ENCODE data around the gene GTF2A1.

Gene GTF2A1

GRCh38 chr14:81208489-81208888 is 12.3 kb downstream of the GTF2A1 start:
- in situ Hi-C loops (cut with MboI; ENCODE audit: low sequenced_read_pairs, unreplicated experiment), result no loop called here
- TF ChIP-seq CTCF (IDR thresholded peaks at IDR 0.05; ENCODE audit: borderline replicate concordance, control extremely low read depth, extremely low read depth, insufficient read depth, missing control alignments), result no peak
- no peak for DNase-seq (ENCODE audit: low spot score)

- in situ Hi-C loops (cut with MboI; ENCODE audit: low sequenced_read_pairs, unreplicated experiment), result no loop called here
- no peak for TF ChIP-seq CTCF (IDR thresholded peaks at IDR 0.05; ENCODE audit: borderline replicate concordance, control extremely low read depth, extremely low read depth, insufficient read depth, missing control alignments)
- DNase-seq (ENCODE audit: low spot score), result no peak
Measured at GRCh38 chr14:81206115-81206514, 14.6 kb downstream of the GTF2A1 start.

- no peak for TF ChIP-seq CTCF (IDR thresholded peaks at IDR 0.05; ENCODE audit: borderline replicate concordance, control extremely low read depth, extremely low read depth, insufficient read depth, missing control alignments)
Measured at GRCh38 chr14:81205639-81206038, 15.1 kb downstream of the GTF2A1 start.

GRCh38 chr14:81200054-81200453 is 20.7 kb downstream of the GTF2A1 start:
- DNase-seq (ENCODE audit: low spot score), result no peak
- in situ Hi-C loops (cut with MboI; ENCODE audit: low sequenced_read_pairs, unreplicated experiment), result no loop called here

More at GRCh38 chr14:81205639-81206038, 15.1 kb downstream of the GTF2A1 start:
- in situ Hi-C loops (cut with MboI; ENCODE audit: low sequenced_read_pairs, unreplicated experiment), result no loop called here
- DNase-seq (ENCODE audit: low spot score), result no peak

GRCh38 chr14:81199084-81199483 is 21.7 kb downstream of the GTF2A1 start:
- TF ChIP-seq CTCF (IDR thresholded peaks at IDR 0.05; ENCODE audit: borderline replicate concordance, control extremely low read depth, extremely low read depth, insufficient read depth, missing control alignments), result no peak
- no peak for DNase-seq (ENCODE audit: low spot score)
- in situ Hi-C loops (cut with MboI; ENCODE audit: low sequenced_read_pairs, unreplicated experiment), result no loop called here

More at GRCh38 chr14:81200054-81200453, 20.7 kb downstream of the GTF2A1 start:
- TF ChIP-seq CTCF (IDR thresholded peaks at IDR 0.05; ENCODE audit: borderline replicate concordance, control extremely low read depth, extremely low read depth, insufficient read depth, missing control alignments), result no peak

GRCh38 chr14:81198651-81199050 is 22.1 kb downstream of the GTF2A1 start:
- TF ChIP-seq CTCF (IDR thresholded peaks at IDR 0.05; ENCODE audit: borderline replicate concordance, control extremely low read depth, extremely low read depth, insufficient read depth, missing control alignments), result no peak
- in situ Hi-C loops (cut with MboI; ENCODE audit: low sequenced_read_pairs, unreplicated experiment), result no loop called here
- no peak for DNase-seq (ENCODE audit: low spot score)
